Activated CD8-positive, alpha-beta T cell treated with anti-CD3 and anti-CD28 coated beads for 36 hours (primary cell): ENCODE measurements around the gene ATXN7L1. TPM values are rescaled to one million over a fixed set of nuclear protein-coding genes. Genes with fewer than 3 reads are reported as not detected.

Experiments
- ATAC-seq: fragments of 200-7000 bp; cut with Tn5 transposase; one replicate; pipeline ENCODE4 v1.10.0; 2021; ENCODE audit warnings: mild to moderate bottlenecking, moderate library complexity
- CTCF ChIA-PET: fragments of 350-600 bp; sonication (Branson Sonifier 250); formaldehyde crosslinking; loops from one replicate; lab custom pipeline; 2021; ENCODE audit warnings: antibody characterized with exemption; lab: Charles Lee
- POLR2A ChIA-PET: fragments of 350-600 bp; sonication (Branson Sonifier 250); formaldehyde crosslinking; loops from one replicate; lab custom pipeline; 2021; ENCODE audit warnings: antibody characterized with exemption; lab: Charles Lee
- DNase-seq: peaks from one replicate; pipeline ENCODE4 v3.0.0-alpha.2; 2020
- H3K27ac Mint-ChIP-seq: one replicate; pipeline ENCODE4 v1.8.0; 2021; ENCODE audit warnings: mild to moderate bottlenecking, mixed read lengths
- H3K27me3 Mint-ChIP-seq: one replicate; pipeline ENCODE4 v1.8.0; 2021; ENCODE audit warnings: mixed read lengths
- H3K36me3 Mint-ChIP-seq: one replicate; pipeline ENCODE4 v1.8.0; 2021; ENCODE audit warnings: low read depth, mixed read lengths
- H3K4me1 Mint-ChIP-seq: one replicate; pipeline ENCODE4 v1.8.0; 2021; ENCODE audit warnings: low read depth, mixed read lengths
- H3K4me3 Mint-ChIP-seq: one replicate; pipeline ENCODE4 v1.8.0; 2021; ENCODE audit warnings: mild to moderate bottlenecking, moderate library complexity, mixed read lengths
- H3K9me3 Mint-ChIP-seq: one replicate; pipeline ENCODE4 v1.8.0; 2021; ENCODE audit warnings: mixed read lengths
- CTCF ChIP-seq: fragments of 200-600 bp; IDR thresholded peaks from one replicate; pipeline ENCODE4 v1.8.0; 2022; ENCODE audit warnings: antibody characterized with exemption, mild to moderate bottlenecking
- intact Hi-C: fragments of 100-400 bp; cut with micrococcal nuclease; formaldehyde crosslinking; loops from one replicate; pipeline ENCODE4 v1.10.0; 2022
- total RNA-seq, 2 experiments: library from RNA; stranded (reverse); gene quantifications; one replicate each; pipeline ENCODE4 v1.2.3, GENCODE V29; 2021

The ATXN7L1 gene
- total RNA-seq, 2 experiments from 2014 or later: 4.8 to 5.3 TPM

GRCh38 chr7:105654095-105654686 is 222.2 kb downstream of the ATXN7L1 start:
- intact Hi-C loops: loop anchor here (5.0 kb wide), 1 partner anchor 103 kb away; no protein-coding TSS in a partner anchor
- ChIA-PET POLR2A (interaction anchor here (0.7 kb wide), 1 partner anchor 35 kb away, joined by 3 read pairs; no protein-coding TSS in a partner anchor), CTCF (interaction anchor here (0.6 to 8.1 kb wide), 4 partner anchors 39 to 388 kb away, joined by 3 to 97 read pairs (median 10); no protein-coding TSS in a partner anchor)
- H3K9me3 Mint-ChIP-seq: no peaks in the 10 kb centered on the region
- TF ChIP-seq CTCF: no peak
- no peak overlapping the region for H3K4me3 Mint-ChIP-seq
- H3K27ac Mint-ChIP-seq: no peak overlapping the region
- H3K36me3 Mint-ChIP-seq: peaks cover 1% of the 10 kb centered on the region
- no peak for DNase-seq
- peaks cover 3% of the 10 kb centered on the region for H3K4me1 Mint-ChIP-seq
- no peaks in the 10 kb centered on the region for H3K27me3 Mint-ChIP-seq
- ATAC-seq: no peak

GRCh38 chr7:105653441-105654005 is 222.9 kb downstream of the ATXN7L1 start:
- Mint-ChIP-seq H3K27me3 (no peaks in the 10 kb centered on the region), H3K4me3 (no peak overlapping the region), H3K4me1 (peaks cover 5% of the 10 kb centered on the region), H3K9me3 (no peaks in the 10 kb centered on the region), H3K27ac (no peak overlapping the region), H3K36me3 (no peaks in the 10 kb centered on the region)
- DNase-seq: no peak
- ChIA-PET POLR2A (no interaction called here), CTCF (interaction anchor here (0.6 to 8.1 kb wide), 11 partner anchors 9 to 514 kb away, joined by 3 to 97 read pairs (median 5); no protein-coding TSS in a partner anchor)
- TF ChIP-seq CTCF: no peak
- ATAC-seq: no peak
- intact Hi-C loops: loop anchor here (2.0 to 5.0 kb wide), 2 partner anchors 104 to 389 kb away; no protein-coding TSS in a partner anchor

DNA sequence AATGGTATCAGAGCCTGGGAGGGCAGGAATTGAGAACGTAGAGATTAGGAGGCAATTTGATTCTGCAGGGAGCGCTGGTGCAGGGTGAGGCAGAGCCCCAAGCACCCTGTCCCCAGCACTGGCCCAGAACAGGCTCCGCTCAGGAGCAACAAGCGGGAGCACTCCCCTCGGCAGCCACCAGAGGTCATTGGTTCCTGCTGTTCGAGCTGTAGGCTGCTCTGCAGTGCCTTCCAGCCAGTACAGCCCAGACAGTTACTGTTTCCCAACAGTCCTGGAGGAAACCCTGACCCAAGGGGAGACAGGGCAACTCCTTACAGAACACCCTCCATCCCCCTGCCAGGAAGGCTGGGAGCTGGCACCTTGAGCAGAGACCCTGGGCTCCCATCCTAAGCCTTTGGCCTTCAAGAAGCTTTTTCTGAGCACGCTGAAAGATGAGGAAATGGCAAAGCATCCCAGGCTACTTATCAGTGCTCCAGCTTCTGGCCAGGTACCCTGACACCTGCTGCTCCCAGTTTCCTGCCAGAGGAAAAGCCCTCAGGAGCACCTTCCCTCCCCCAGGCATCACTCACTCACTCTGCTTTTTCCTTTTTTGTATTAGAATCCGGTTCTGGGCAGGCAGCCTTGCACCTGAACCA is 223.9 kb downstream of the ATXN7L1 start:
- Mint-ChIP-seq H3K27me3 (no peaks in the 10 kb centered on the region), H3K9me3 (no peaks in the 10 kb centered on the region), H3K4me1 (peaks cover 5% of the 10 kb centered on the region), H3K27ac (no peak overlapping the region), H3K4me3 (no peak overlapping the region), H3K36me3 (no peaks in the 10 kb centered on the region)
- intact Hi-C loops: loop anchor here (2.0 to 5.0 kb wide), 2 partner anchors 105 to 390 kb away; no protein-coding TSS in a partner anchor
- ATAC-seq: peak; percentile 95
- POLR2A ChIA-PET: interaction anchor here (0.9 kb wide), 1 partner anchor 8 kb away, joined by 3 read pairs; no protein-coding TSS in a partner anchor
- CTCF ChIA-PET: interaction anchor here (0.6 to 8.1 kb wide), 28 partner anchors 9 to 515 kb away, joined by 3 to 97 read pairs (median 4); no protein-coding TSS in a partner anchor
- peak; percentile 81 for DNase-seq
- TF ChIP-seq CTCF: peak; percentile 85

GRCh38 chr7:105651798-105652197 is 224.6 kb downstream of the ATXN7L1 start:
- CTCF ChIA-PET: interaction anchor here (1.0 to 8.1 kb wide), 10 partner anchors 8 to 502 kb away, joined by 3 to 97 read pairs (median 4); no protein-coding TSS in a partner anchor
- H3K9me3 Mint-ChIP-seq: no peaks in the 10 kb centered on the region
- intact Hi-C loops: loop anchor here (2.0 to 5.0 kb wide), 2 partner anchors 106 to 391 kb away; no protein-coding TSS in a partner anchor
- H3K27ac Mint-ChIP-seq: no peak overlapping the region
- no peaks in the 10 kb centered on the region for H3K36me3 Mint-ChIP-seq
- H3K4me1 Mint-ChIP-seq: peaks cover 5% of the 10 kb centered on the region
- POLR2A ChIA-PET: no interaction called here
- DNase-seq (no peak), ATAC-seq (no peak)
- H3K4me3 Mint-ChIP-seq: no peak overlapping the region
- no peaks in the 10 kb centered on the region for H3K27me3 Mint-ChIP-seq
- no peak for TF ChIP-seq CTCF
